ENCODE results near the gene ZC3H18.

ZC3H18 gene

GRCh38 chr16:88651989-88652761, 82.0 kb downstream of the ZC3H18 start:
- no peak for TF ChIP-seq CTCF (conservative IDR thresholded peaks at IDR 0.05; ENCODE audit: low read length)
- H3K4me3 ChIP-seq (ENCODE audit: low read length) = no peak overlapping the region
- DNase-seq (ENCODE audit: low read depth) = no peak

GRCh38 chr16:88652762-88653063, 82.5 kb downstream of the ZC3H18 start:
- no peak overlapping the region for H3K4me3 ChIP-seq (ENCODE audit: low read length)
- no peak for DNase-seq (ENCODE audit: low read depth)
- no peak for TF ChIP-seq CTCF (conservative IDR thresholded peaks at IDR 0.05; ENCODE audit: low read length)

GRCh38 chr16:88653101-88653500, 82.9 kb downstream of the ZC3H18 start:
- H3K4me3 ChIP-seq (ENCODE audit: low read length) = no peak overlapping the region
- TF ChIP-seq CTCF (conservative IDR thresholded peaks at IDR 0.05; ENCODE audit: low read length) = no peak
- no peak for DNase-seq (ENCODE audit: low read depth)

- DNase-seq (ENCODE audit: low read depth) = no peak
- no peak for TF ChIP-seq CTCF (conservative IDR thresholded peaks at IDR 0.05; ENCODE audit: low read length)
- H3K4me3 ChIP-seq (ENCODE audit: low read length) = no peak overlapping the region
Measured at GRCh38 chr16:88653596-88654362, 83.6 kb downstream of the ZC3H18 start.

- no peak overlapping the region for H3K4me3 ChIP-seq (ENCODE audit: low read length)
- DNase-seq (ENCODE audit: low read depth) = no peak
- TF ChIP-seq CTCF (conservative IDR thresholded peaks at IDR 0.05; ENCODE audit: low read length) = no peak
Measured at GRCh38 chr16:88654363-88655052, 84.3 kb downstream of the ZC3H18 start.

GRCh38 chr16:88655053-88655732, 85.0 kb downstream of the ZC3H18 start:
- no peak for DNase-seq (ENCODE audit: low read depth)
- TF ChIP-seq CTCF (conservative IDR thresholded peaks at IDR 0.05; ENCODE audit: low read length) = no peak
- H3K4me3 ChIP-seq (ENCODE audit: low read length) = no peak overlapping the region
